ENCODE measurements around the gene ABHD2. TPM values are rescaled to one million over a fixed set of nuclear protein-coding genes. Genes with fewer than 3 reads are reported as not detected.

The ABHD2 gene
- polyA plus RNA-seq, 4 donors: 30.4 to 35.8 (median 32.3) TPM

DNA sequence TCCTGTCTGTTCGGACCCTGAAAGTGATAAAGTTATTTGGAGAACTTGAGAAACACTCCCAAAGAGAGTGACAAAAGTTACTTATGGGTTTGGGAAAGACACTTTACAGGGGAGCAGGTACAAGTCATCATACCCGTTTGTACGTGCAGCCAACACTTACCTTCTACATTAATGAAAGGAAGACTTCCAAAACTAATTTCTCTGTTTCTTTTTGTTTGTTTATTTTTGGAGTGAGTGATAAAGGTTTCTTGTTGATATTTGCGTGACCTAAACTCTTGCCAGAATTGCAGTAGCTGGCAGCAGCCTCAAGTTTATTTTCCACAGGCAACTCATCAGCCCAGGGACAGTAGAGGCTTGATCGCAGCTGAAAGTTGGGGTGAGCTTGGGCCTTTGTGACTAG, 8.4 kb downstream of the ABHD2 start:
- no peak for DNase-seq (ENCODE audit: low read depth in 4 of 4, low spot score in 3 of 4)

DNA sequence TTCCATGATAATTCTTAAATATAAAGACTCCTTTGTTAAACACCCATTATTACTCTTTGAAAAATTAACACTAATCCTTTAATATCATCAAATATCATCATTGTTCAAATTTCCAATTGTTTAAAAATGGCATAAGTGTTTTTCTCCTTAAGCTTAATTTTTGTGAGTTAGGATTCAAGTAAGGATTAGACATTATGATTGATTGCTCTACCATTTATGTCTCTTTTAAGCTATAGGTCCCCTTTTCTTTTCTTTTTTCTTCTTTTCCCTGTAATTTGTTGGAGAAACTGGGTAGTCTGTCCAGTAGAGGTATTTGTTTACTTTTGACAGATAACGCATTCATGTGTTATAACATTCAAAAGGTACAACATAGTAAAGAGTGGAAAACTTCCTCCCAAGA, 9.1 kb downstream of the ABHD2 start:
- no peak for DNase-seq (ENCODE audit: low read depth in 4 of 4, low spot score in 3 of 4)

DNA sequence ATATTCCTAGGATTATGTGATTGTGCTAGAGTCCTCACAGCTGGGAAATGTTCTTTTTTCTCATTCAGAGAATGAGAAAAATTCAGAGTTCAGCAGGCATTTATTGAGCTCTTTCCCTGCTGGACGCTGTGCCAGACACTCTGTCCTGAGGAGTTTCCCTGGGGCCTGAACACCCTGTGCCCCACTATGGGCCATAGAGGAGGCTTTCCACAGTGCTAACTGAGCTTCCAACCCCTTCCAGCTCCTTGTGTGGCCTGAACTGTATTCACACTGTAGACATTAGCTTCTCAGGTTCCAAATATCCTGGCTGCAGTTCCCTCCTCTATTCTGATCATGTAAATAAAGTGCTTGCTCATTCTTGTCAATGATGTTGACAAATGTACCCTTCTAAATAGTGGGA, 10.0 kb downstream of the ABHD2 start:
- no peak for DNase-seq (ENCODE audit: low read depth in 4 of 4, low spot score in 3 of 4)

DNA sequence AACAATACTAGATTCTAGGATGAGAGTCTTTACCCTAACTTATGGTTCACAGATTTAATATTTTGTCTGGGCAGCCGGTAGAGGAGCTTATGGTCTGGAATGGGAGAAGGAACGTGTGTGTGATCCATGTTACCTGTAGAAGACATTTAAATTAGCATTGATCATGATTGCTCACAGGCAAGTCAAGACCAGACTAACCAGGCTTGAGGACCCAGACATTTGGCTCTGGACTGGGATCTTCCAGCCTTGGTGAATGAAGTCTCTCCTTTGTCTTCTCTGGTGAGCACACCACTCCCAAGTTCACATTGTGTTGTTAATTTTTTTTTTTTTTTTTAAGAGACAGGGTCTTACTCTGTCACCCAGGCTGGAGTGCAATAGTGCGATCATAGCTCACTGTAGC, 11.7 kb downstream of the ABHD2 start:
- DNase-seq (ENCODE audit: low read depth in 4 of 4, low spot score in 3 of 4): no peak

DNA sequence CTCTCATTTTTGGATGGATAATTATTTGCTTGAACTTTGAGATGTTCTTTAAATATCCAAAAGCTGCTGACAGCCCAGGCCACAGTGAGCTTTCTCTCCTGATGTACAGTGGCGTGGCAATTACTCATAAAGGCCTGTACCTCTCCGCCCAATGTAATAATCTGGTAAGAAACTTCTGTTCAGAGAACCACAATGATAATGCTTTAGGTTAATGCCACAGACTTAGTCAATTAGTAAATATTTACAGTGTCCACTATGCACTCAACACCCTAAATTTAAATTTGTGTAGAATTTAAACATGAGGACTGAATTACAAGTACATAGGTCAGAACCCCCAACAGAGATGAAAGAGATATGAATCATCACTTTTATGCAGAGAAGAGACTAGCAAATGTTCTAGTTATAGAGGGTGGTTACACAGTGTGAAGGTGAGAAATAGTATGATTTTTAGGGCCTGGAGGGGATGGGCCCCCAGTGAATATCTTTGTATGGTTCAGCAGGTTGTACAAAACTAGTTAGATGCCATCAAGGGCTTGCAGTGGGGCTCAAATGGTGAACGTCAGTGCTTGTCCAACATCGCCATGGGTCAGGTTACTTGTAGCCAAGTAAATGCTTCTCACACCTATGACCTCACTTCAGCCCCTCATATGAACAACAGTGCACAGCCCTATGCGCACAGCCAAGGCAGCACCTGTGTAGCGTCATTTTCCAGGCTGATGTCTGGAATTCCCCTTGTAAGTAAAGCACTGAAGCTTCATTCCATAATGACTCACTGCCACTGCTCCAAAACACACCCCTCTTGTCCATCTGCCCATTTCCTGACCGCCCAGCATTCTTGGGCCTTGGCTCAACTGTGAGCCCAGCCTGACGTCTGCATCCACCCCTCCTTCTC, 13.3 kb downstream of the ABHD2 start:
- DNase-seq (ENCODE audit: low read depth in 4 of 4, low spot score in 3 of 4): no peak

DNA sequence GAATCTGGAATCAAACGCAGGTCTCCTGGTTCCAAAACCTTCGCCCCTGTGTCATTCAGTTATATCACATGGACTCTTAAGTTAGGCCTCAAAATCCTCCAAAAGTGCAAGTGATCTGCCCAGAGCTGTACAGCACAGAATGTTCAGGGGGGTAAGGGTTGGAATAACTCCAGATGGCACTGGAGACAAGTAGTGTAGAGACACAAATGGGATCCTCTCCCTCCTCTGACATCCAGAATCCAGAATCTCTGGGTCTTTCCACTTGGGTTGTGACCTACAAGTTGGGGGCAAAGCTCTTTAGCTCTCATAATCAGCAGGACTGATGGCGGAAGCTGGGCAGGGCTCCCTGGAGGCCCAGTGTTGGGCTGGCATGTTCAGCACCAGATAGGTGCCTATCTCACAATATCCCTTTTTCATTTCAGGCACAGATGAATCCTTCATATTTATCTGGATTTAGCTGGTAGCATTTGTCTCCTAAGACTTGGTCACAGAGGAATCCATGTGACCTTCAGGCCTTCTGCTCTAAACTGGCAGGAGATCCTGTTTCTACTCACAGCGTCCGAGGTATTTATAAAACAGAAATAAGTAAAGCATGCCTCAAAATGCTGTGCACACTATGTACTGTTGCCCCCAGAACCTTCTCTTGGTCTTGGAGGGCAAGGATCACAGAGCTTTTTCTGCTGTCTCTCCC, 15.4 kb downstream of the ABHD2 start:
- no peak for DNase-seq (ENCODE audit: low read depth in 4 of 4, low spot score in 3 of 4)

DNA sequence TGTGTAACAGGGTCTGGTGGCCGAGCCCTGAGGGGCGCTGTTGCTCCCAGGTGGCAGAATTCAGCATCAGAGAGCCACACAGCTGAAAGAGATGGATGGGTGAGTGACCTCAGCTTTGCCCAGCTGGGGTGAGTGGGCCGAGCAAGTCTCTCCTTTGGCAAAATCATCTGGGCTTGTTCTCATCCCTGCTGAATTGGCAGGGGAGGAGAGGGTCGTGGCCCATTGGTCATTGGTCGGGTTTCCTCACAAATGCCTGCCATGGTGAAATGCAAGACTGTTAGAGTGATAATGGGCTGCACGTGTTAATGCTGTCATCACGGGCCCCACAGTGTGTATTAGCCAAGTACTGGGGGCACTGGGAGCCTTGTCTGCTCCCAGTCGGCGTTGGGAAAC, 15.9 kb downstream of the ABHD2 start:
- no peak for DNase-seq (ENCODE audit: low read depth in 4 of 4, low spot score in 3 of 4)

DNA sequence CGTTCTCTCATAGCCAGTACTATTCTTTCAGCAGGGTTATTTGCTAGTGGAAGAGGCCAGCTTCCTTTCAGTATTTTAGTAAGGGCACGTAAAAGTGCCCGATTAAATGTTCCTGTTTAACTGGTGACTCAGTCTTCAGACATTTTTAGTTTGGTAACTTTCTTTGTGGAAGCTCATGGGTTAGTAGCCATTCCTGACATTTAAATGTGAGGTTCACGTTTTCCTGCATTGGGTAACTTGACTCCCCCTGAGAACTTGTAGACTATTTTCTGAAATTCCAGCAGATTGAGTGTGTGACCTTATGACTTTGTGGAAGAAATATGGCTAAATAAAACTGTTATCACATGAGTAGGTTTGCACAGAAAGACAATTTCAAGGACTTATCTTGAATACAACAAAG, 16.9 kb downstream of the ABHD2 start:
- no peak for DNase-seq (ENCODE audit: low read depth in 4 of 4, low spot score in 3 of 4)

DNA sequence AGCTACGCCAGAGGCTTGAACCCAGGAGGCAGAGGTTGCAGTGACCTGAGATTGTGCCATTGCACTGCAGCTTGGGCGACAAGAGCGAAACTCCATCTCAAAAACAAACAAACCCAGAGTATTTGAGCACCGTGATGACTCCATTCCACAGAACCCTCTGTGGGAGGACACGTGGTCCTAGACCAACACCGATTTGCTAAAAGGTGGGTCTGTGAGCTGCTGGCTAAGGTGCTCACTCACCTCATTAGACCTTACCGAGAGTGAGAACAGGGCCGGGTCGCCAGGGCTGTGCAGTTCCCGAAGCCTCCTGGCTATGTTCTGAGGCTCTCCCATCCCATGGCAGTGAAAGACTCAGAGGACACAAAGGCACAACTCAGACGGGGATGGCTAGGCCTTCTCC, 17.9 kb downstream of the ABHD2 start:
- no peak for DNase-seq (ENCODE audit: low read depth in 4 of 4, low spot score in 3 of 4)

DNA sequence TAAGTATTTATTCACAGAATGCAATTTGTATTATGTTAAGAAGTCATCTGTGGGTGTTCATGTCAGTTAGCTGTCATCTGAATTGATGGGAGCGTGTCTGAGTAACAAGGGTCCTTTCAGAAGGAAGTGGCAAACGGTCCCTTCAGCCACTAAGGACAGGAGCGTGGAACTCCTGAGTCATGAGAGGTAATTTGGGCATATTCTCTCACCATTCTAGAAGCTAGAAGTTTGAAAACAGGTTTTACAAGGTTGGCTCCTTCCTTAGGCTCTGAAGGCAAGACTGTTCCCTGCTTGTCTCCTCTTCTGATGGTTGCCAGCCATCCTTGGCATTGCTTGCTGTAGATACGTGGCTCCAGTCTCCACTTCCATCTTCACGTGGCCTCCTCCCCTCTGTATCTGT, 19.7 kb downstream of the ABHD2 start:
- DNase-seq (ENCODE audit: low read depth in 4 of 4, low spot score in 3 of 4): no peak

DNA sequence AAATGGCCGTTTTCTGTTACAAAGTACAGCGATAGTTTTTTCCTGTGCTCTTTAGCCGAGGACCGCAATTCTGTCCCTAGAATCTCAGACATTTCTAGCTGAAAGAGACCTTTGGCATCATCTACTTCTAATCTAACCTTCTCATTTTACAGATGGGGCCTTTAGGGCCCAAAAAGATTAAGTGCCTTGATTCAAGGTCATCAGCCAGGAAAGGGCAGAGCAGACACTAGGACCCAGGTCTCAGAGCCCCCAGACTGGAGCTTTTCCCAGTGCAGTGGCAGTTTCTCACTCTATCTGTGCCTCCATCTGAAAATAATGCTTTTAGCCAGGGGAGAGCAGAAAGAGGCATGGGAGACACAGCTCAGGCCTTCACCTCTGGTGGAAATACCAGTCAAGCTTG, 20.6 kb downstream of the ABHD2 start:
- DNase-seq (ENCODE audit: low read depth in 4 of 4, low spot score in 3 of 4): no peak

DNA sequence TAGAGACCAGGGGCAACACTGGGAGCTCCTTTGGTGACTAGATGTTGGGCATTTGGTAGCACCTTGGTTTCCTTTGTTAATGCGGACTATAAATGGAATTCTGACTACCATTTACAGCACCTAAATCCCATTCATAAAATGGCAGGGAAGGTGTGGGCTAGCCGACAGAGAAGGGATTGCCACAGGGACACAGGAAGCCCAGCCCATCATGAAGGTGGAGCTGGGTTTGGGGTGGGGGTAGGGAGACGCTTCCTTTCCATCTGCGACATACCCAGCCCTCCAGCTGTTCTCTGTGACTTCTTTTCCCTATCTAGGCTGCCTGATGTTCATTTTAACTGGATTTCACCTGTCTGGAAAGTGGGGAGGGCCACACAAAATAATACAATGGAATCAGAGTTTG, 21.0 kb downstream of the ABHD2 start:
- DNase-seq (ENCODE audit: low read depth in 4 of 4, low spot score in 3 of 4): no peak

DNA sequence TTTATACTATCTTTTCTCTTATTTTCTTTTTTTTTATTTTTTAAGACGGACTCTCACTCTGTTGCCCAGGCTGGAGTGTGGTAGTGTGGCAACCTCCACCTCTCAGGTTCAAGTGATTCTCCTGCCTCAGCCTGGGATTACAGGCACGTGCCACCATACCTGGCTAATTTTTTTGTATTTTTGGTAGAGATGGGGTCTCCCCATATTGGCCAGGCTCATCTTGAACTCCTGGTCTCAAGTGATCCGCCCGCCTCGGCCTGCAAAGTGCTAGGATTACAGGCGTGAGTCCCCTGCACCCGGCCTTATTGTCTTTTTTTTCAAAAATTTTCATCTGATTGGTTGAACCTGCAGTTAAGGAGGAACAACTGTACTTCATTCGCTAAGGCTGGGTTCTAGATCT, 21.8 kb downstream of the ABHD2 start:
- no peak for DNase-seq (ENCODE audit: low read depth in 4 of 4, low spot score in 3 of 4)

DNA sequence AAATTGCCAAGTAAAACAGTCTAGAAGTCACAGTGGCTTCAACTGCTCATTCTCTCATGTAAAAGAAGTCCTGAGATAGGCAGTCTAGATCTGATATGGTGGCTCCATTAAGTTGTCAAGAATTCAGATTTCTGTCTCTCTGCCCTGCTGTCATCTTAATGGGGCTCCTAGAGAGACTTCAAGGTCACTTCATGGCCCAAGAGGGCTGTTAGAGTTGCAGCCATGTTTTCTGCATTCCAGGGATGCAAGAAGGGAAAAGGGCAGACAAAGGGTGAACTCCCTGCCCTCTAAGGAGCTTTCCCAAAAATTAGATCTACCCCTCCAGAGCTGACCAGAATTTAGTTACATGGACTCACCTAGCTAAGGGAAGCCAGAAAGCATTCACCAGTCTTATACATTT, 23.1 kb downstream of the ABHD2 start:
- no peak for DNase-seq (ENCODE audit: low read depth in 4 of 4, low spot score in 3 of 4)

DNA sequence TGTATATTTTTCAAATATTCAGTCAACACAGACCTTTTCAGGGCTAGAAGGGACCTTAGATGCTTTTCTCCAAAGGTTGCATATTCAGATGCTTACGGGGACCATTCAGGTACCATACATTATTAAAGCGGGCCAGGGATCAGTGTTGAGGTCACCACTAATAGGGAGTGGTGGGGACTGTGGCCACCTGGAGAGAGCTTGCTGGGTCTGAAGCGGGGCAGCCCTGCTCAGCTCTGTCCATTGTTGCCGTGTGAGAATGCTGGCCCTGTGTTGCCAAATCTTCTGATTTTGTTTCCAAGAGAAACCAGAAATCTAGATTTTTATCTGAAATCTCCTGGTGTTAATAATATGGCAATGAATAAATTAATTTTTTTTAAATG, 23.7 kb downstream of the ABHD2 start:
- no peak for DNase-seq (ENCODE audit: low read depth in 4 of 4, low spot score in 3 of 4)

DNA sequence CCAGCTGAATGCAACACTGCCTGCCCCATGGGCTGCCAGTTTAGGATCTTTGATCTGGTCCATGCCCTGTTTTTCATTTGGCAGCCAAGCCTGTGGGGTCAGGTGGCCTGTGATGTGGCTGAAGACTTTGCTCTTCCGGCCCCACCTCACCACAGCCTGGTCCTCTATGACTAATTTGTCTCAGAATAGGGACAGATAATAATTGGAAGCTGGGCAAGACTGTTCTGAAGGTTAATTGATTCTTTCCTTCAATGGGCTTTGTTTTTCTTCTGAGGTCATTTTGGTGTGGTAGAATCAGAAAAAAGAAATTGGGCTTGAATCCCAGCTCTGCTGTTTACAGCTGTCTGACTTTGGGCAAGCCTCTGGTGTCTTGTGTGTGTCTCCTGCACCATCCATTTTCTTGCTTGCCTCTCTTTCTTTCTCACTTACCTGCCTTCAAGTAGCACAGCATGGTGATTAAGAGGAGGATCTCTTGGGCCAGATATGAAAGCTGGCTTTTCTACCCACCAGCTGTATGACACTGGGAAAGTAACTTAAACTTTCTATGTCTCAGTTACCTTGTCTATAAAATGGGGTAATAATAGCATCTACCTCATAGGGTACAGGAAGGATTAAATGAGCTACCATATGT, 24.2 kb downstream of the ABHD2 start:
- DNase-seq (ENCODE audit: low read depth in 4 of 4, low spot score in 3 of 4): no peak

DNA sequence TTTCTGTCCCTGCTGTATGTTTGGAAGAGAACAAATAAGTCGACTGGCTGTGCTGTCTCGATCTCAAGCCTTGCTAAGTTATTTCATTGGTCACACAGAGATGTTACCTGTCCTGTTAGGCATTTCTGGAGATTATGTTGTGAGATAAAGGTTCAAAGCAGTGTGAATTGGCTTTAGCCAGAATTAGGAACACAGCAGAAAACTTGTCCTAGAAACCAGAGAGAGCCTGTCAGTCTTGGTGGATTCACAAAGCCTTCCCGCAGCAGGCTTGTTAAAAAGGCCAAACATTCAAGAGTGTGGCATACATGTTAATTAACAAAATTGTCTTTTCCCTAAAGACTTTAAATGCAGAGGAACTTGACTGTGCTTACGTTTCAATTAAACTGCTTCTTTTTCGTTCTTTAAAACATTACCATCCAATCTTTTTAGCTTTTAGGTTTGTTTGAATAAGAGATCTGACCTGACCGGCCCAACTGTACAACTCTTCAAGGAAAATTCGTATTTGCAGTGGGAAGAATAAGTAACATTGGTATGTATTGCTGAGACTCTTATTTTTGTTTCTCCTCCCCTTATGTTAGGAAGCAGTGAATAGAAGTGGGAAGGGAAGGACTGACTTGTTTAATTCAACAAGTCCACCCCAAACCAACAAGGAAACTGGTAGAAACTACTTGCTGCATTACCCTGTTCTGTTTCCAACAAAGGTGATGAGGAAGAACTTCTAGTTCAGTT, 25.2 kb downstream of the ABHD2 start:
- DNase-seq (ENCODE audit: low read depth in 4 of 4, low spot score in 3 of 4): no peak

DNA sequence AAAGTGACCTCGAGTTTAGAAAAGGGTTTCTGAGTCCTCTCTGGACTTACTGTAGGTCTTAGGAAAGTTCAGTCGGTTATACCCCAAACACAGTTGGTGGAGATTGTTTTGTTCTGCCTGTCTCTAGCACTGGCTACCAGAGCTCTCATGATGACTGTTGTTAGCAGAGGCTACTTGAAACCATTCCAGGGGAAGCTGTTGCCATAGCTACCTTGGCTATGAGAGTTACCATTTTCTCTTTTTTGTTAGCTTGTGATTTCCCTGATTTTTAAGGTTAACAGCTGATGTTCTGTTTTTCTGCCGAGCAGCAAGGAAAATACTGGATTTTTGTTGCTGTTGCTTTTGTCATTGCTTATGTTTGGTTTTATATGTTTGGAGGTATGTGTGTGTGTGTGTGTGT, 26.7 kb downstream of the ABHD2 start:
- no peak for DNase-seq (ENCODE audit: low read depth in 4 of 4, low spot score in 3 of 4)

DNA sequence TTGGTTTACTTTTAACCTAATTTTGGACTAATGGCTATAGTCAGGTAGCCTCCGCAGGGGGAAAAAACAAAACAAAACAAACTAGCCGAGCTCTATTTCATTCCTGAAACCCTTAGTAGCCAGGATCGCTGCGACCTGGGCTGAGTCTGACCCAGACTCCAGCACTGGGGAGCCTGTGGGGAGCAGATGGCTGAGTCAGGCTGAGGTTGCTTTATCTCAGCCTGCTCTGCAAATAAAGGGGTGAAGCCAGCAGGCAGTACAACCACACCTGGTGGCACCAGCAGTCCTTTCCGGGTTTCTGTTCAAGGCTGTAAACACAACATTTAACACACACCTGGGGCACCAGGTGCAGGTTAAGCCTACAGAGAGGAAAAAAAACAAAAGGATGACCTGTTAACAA, 27.3 kb downstream of the ABHD2 start:
- DNase-seq (ENCODE audit: low read depth in 4 of 4, low spot score in 3 of 4): no peak

DNA sequence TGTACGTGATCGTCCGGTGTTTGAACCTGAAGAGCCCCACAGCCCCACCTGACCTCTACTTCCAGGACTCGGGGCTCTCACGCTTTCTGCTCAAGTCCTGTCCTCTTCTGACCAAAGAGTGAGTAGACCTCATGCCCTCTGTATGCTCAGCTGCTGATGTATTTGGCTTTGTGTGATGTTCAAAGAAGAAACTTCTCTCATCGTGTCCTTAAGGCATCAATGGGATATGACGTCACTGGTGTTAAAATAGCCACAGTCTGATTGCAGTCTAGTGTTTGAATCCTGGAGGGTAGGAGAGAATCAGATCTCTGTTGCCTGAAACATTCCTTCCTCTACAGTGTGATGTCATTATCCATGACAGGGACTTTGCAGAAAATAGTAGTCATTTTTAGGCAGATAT, 28.1 kb downstream of the ABHD2 start:
- DNase-seq (ENCODE audit: low read depth in 4 of 4, low spot score in 3 of 4): no peak

DNA sequence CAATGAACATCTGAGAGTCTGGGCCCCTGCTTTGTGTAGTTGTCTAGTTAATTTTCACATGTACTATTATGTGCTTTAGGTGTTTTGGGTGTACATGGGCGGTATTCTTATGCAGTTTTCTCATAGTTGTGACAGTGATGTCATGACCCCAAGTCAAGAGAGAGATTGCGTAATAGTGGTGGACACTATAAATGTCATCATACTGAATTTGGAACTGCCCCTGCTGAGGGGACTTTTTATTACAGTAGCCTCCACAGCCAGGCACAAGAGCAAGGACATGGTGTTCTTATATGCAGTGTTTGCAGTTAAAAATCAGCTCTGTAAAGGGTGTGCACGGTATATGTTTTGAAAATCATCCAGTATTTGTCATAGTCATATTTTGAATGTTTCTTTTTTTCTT, 29.5 kb downstream of the ABHD2 start:
- DNase-seq (ENCODE audit: low read depth in 4 of 4, low spot score in 3 of 4): no peak

Measured in right renal pelvis (tissue), 4 donors.